GM19328 (cell line): ENCODE results near the gene DUSP28.

Source experiments
- ATAC-seq: cut with Tn5 transposase; IDR thresholded peaks from one replicate; pipeline ENCODE4 v1.9.1; 2021; ENCODE audit warnings: mild to moderate bottlenecking, moderate library complexity; ENCODE audit not compliant: unreplicated experiment

DUSP28 gene

DNA sequence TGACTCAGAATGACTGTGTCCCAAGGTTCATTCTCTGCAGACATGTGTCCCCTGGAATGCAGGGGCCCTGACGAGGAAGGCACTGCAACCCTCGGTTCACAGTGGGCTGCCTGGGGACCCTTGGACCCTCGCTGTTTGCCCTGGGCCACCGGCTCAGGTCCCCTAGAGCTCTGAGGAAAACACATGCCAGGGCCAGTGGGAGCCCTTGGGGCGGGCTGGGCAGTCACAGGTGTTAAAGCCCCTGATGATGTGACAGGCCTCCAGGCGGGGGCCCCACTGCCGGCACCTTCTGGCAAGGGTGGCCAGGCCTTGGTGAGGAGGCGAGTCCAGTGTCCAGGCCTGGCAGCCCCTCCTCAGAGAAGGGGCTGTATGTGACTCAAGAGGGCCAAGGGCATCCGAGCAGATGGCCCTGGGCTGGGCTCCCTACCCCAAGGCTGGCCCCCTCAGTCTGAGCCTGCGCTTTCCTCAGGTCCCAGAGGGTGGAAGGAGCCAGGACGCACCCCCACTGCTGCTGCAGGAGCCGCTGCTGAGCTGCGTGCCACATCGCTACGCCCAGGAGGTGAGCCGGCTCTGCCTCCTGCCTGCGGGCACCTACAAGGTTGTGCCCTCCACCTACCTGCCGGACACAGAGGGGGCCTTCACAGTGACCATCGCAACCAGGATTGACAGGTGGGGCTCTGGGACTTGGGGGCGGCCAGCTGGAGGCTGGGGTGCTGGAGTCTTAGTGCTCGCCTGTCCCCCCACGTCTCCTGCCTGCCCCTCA is 37.4 kb downstream of the DUSP28 start:
- ATAC-seq: no peak

DNA sequence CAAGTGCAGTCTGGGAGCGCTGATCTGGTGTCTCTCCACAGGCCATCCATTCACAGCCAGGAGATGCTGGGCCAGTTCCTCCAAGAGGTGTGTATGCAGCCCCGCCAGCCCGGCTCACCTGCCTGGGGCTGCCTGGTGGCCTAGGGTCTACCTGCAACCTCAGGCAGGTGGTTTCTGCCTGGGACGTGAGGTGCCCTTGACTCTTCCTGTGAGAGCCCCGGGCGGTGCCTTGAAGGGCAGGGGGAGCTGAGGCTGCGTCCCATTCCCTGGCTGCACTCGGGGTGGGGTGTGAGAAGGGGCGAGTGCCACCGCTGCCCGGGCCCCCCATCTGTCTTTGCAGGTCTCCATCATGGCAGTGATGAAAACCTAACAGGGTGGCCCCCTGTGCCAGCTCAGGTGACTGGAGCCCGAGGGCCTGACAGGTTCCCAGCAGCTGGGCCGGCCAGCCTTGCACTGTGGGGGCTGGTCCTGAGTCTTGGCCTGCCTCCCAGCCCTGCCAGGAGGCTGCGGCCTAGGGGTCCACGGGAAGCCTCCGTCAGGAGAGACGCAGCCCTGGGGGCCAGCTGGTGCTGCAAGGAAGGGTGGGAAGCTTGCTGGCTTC is 38.3 kb downstream of the DUSP28 start:
- no peak for ATAC-seq

DNA sequence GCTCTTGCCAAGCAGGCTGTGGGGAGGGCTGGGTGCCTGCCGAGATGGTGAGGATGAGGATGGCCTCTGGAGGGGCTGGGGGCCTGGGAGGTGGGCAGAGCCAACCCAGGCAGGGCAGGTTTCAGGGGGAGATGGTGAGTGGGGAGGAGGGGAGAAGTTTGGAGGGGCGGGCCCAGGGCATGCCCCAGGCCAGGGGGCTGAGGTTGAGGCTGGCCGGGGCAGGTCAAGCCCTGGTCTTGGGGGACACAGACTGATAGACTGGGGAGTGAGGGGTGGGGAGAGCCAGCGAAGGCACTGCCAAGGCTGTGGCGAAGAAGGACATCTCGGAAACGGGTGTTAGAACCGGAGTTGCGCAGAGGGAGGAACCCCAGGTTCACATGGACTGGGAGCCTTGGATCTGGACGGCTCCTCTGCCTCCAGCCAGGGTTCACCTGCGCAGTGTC is 39.0 kb downstream of the DUSP28 start:
- ATAC-seq: no peak

DNA sequence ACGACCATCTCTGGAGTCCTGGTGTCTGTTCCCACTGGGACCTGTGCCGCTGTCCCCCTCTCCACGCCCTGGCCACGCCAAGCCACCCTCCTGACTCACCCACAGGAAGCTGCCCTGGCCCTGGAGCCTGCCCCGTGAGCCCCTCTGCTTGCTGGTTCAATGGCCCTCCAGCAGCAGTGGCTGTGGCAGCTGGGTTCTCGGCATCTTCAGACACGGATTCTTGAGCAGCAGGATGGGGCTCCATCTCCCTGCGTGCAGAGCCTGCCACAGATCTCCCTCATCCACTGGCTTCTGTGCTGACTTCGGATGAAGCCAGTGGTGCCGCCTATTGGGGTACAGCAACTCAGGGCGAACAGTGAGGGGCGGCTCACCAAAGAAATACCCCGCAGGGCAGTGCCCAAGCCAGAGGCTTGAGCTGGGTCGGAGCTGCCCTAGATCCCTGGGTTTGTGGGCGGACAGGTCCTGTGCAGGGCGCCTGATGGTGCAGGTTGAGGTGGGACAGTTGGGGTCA is 40.3 kb downstream of the DUSP28 start:
- no peak for ATAC-seq

DNA sequence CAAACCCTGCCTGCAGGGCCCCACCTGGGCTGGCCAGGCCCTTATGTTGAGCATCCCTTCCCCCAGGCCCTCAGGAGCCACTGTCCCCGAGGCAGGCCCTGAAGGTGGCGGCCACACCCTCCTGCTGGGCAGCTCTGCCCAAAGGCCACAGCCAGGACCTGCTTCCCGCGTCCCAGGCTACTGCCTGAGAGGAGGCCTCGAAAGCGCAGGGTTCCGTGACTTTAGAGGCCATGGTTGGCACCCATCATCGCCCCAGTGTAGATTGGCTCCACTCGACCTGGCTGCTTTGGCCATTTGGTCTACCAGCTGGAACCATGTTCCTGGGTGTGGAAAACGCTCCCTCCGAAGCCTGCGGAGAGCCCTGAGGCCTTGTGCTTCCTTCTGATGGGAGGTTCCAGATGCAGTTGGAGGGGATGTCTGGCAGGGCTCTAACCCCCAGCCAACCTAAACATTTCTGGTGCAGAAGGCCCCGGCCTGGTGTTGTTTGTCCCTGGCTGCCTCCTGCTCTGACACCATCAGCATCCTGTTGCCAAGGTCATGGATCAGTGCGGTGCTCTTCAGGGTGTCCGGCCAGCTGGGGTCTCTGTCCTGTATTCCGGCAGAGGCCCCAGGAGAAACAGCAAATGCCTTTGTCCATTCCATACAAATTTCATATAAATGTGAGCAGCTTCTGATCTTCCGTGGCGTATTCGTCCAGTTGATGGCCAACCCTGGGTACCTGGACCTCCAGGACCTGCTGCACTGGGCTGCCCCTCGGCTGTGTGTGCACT is 41.1 kb downstream of the DUSP28 start:
- no peak for ATAC-seq

DNA sequence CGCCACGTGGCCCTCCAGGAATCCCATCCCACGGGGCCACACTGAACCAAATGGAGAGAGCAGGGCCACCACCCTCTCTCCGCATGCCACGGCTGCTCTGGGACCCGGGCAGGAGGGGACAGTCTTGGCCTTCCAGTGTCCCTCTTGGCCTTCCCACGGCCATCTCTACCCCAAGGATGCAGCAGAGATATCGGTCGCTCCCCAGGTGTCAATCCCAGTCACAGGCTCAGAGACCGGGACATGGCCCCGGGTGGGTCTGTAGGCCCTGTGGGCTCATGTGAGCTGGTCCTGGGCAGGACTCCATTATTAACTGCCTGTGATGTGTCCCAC is 41.6 kb downstream of the DUSP28 start:
- no peak for ATAC-seq

DNA sequence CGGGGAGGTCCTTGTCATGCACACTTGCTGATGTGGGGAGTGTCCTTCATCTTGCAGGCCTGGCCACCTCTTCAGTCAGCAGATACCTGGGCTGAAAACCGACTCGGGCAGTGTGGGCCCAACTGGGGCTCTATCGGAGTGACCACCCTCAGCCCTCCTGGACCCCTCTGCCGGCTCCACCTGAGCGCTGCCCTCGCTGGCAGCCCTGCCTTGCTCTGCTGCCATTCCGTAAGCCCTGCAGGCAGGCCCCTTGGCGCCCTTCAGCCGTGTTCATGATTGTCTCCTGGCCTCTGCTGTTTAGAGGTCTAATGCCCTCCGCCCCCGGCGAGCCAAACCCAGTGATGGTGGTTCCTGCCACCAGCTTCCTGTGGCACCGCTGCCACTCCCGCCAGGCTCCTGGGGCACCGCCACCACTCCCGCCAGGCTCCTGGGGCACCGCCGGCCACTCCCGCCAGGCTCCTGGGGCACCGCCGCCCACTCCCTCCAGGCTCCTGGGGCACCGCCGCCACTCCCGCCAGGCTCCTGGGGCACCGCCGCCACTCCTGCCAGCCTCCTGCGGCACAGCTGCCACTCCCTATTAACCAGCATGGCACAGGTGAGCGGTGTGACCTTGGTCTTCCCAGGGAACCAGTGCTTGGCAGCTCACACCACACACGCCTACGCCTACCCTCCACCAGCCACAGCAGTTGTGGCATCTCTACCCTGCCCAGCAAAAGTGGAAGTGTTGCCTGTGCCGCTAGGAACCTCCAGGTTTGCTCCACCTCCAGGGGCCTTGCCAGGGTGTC is 42.3 kb downstream of the DUSP28 start:
- ATAC-seq: no peak

DNA sequence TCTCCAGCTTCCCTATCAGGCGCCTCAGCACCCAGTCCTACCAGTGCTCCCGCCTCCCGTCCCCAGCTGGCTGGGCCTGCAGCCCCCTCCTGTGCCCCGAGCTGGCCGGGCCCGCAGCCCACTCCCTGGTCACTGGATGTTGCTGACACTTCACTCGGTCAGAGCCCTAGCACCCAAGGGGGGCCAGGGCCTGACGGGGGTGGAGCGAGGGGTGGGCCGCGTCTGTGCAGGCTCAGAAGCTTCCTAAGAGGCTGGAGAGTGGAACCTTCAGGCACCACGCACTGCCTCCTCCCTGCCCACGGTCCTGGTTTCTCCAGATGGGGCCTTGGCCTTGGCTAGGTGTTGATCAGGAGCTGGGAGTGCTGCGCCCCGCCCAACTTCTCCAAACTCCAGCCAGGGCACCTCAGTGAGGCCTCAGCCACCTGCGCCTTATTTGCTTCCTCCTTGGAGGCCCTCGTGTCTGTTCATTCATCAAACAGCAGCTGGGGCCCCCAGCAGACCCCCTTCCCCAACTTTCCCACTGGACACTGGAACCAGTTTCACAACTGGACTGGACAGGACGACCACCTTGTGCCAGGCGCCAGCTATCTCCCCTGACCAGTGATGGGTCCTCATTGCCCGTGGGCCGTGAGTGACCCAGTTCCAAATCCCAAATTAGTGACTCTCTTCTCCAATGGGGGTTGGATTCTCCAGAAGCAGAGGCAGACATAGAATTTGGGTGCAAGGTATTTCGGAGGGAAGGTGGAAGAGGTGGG is 43.1 kb downstream of the DUSP28 start:
- no peak for ATAC-seq

DNA sequence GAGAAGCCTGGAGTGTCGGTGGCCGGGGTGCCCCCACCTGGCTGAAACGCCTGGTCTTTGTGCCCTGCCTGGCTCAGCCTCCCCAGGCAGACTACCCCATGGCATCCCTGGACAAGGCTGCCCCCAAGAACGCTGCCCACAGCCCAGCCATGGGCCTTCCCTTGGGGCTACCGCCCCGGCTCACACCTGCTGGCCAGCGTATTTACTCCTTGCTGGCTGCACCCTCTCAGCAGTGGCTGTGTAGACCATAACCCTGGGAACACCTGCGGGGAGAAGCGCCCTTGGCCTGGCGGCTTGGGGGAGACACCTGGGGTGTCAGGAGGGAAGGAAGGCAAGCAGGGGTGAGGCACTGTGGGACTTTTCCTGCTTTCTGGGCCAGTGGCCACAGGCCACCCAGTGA is 43.7 kb downstream of the DUSP28 start:
- ATAC-seq: no peak

DNA sequence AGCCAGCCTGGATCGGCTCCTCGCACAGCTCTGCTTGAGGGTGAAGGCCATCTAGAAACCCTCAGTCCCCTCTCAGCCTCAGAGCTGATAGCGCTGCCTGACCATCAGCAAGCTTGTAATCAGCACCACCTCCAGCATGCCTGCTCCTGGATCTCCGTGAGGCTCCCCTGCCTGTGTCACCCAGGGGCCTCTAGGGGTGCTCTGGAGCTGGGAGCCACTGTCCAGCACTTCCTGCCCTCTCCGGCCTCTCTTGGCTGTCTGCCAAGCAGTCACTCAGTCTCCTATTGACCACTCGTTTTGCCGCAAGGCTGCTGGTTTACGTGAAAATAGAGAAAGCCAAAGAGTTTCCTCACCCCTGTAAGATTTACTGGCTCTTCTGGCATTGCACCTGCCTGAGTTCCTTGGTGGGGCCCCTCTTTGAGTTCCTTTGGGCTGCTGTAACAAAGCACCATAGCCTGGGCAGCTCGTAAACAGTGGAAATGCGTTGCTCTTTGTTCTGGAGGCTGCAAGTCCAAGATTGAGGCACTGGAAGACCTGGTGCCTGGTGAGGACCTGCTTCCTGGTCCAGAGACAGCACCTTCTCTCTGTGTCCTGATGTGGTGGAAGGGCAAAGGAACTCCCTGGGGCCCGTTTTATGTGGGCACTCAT is 44.3 kb downstream of the DUSP28 start:
- ATAC-seq: no peak

DNA sequence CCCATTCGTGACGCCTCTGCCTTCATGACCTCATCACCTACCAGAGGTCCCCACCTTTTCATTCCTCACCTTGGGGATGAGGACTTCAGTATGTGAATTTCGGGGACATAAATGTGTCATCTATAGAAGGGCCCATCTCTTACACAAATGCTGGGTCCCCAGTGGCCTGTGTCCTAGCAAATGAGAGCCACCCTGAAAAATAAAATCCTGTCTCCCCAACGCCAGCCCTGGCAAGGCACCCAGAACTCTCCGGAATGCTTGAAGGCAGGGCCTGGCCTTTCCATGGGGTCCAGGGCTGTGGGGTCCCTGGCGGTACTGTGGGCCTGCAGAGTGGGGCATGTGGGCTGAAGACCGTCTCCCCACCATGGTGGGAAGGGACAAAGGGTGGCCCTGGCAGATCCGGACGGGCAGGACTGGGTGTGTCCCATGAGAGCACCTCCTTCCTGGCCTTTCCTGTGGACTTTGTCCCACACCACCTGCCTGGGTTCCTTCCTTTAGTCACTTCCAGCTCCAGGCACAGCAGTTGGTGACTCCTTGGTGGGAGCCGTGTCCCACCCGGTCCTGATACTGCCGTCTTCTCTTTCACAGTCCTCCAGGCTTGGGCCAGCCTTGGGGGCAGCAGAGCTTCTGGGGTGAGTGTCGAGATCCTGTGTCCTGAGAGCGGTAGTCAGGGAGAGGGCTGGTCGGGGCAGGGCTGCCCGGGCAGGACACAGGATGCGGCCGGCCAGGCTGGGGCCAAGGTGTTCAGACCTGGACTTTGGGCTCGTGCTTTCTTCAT is 45.0 kb downstream of the DUSP28 start:
- ATAC-seq: no peak

DNA sequence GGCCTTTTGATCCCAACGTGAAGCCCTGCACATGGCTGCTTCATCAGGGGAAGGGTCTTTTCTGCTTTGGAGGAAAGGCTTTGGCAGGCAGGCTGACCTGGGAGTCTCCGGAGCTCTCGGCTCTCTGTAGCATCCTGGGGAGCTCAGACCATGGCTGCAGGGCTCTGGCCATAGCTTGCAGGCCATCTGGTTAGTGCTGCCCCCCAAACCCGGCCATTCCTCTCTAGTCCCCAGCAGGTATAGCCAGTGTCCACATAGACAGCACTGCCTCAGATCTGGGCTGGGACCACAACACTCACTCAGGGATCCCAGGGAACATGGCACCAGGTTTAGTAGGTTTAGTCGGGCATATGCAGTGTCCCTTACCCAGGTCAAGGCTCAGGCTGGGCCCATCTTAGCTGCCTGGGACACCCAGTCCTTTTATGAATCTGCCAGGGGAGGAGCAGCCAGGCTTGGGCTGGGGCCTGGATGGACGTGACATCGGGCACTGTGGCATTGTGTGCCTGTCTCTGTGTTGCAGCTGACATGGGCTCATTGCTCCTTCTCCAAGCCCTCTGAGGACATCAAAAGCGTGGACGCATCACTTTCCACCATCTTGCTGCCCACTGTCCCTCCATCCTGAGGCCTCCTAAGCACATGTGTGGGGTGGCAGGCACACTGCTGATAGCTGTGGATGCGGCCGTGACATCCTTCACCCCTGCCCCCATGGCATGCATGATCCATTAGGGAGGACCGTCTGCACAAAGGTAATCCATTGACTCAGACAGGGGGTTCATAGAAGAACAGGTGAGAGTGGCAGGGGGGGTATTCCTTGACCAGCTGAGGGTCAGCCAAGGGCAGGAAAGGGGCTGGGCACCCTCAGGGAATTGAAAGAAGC is 45.9 kb downstream of the DUSP28 start:
- no peak for ATAC-seq

DNA sequence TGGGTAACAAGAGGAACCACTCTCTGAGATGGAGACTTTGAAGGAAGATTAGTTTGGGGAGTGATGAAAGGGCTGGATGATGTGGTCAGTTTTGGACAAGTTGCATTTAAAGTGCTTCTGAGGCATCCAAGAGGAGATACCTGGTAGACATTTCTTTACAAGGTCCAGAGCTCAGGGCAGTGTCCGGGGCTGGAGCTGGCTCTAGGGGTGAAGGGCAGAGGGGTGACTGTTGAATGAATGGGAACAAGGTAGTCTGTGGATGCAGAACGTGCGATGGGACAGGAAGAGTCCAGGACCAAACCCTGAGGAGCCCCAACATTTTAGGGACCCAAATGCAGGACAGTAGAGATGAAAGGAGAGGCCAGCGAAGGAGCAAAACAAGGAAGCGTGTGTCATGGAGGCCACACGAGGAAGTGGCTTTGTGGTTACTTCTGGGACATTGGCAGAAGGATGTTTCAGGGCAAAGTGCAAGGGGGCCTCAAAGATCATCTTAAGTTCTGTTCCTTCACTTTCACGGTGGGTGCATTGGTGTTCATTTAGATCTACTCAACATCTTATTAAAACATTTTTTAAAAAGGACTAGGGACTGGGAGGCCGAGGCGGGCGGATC is 51.5 kb downstream of the DUSP28 start:
- ATAC-seq: no peak
